ENCODE results near the gene YPEL1. TPM values are rescaled to one million over a fixed set of nuclear protein-coding genes. Genes with fewer than 3 reads are reported as not detected.

YPEL1 gene, protein sequence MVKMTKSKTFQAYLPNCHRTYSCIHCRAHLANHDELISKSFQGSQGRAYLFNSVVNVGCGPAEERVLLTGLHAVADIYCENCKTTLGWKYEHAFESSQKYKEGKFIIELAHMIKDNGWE
- total RNA-seq (14.9 and 17.3 TPM in 2 replicates), polyA plus RNA-seq (17.0 and 24.2 TPM in 2 replicates), polyA minus RNA-seq (9.0 and 16.2 TPM in 2 replicates)
- total RNA-seq (2013), result 18.0 TPM

- peak within 1 kb of the TSS; percentile 89 for H3K4me2 ChIP-seq (replicated peaks; ENCODE audit: low read depth, low read length, poor library complexity, severe bottlenecking)
- no peak for TF ChIP-seq EZH2 (IDR thresholded peaks at IDR 0.05; ENCODE audit: borderline replicate concordance, insufficient read depth, low read depth, low read length, poor library complexity, severe bottlenecking)
- TF ChIP-seq, protein P1, sequence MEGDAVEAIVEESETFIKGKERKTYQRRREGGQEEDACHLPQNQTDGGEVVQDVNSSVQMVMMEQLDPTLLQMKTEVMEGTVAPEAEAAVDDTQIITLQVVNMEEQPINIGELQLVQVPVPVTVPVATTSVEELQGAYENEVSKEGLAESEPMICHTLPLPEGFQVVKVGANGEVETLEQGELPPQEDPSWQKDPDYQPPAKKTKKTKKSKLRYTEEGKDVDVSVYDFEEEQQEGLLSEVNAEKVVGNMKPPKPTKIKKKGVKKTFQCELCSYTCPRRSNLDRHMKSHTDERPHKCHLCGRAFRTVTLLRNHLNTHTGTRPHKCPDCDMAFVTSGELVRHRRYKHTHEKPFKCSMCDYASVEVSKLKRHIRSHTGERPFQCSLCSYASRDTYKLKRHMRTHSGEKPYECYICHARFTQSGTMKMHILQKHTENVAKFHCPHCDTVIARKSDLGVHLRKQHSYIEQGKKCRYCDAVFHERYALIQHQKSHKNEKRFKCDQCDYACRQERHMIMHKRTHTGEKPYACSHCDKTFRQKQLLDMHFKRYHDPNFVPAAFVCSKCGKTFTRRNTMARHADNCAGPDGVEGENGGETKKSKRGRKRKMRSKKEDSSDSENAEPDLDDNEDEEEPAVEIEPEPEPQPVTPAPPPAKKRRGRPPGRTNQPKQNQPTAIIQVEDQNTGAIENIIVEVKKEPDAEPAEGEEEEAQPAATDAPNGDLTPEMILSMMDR (IDR thresholded peaks at IDR 0.05), result no peak
- H3K27me3 ChIP-seq (replicated peaks in 1 of 4; ENCODE audit: control extremely low read depth in 1 of 4, control insufficient read depth in 3 of 4, insufficient read depth in 4 of 4, low read length in 3 of 4), result no peaks in the 10 kb centered on the region
- peaks cover 21 to 47% of the 10 kb centered on the region in 2 donors for H3K4me1 ChIP-seq (ENCODE audit: control insufficient read depth in 2 of 2, insufficient read depth in 2 of 2, low read length in 2 of 2)
- H3K36me3 ChIP-seq (replicated peaks in 1 of 2; ENCODE audit: control extremely low read depth in 1 of 2, control insufficient read depth in 1 of 2, extremely low read depth in 1 of 2, insufficient read depth in 2 of 2, low read length in 1 of 2), result peaks cover 0 to 8% of the 10 kb centered on the region in 2 experiments
- H3K27ac ChIP-seq (ENCODE audit: low read length in 2 of 2), result peak within 1 kb of the TSS; percentile 93 to 94
- H4K20me1 ChIP-seq (ENCODE audit: control insufficient read depth, insufficient read depth, low read length, poor library complexity, severe bottlenecking), result peaks cover 15% of the 10 kb centered on the region
- ChIA-PET CTCF (interaction anchor here (1.0 to 1.4 kb wide), 3 partner anchors 201 to 217 kb away, joined by 3 to 5 read pairs (median 4); partner anchors contain the start of gene PPM1F), POLR2A (interaction anchor here (0.7 to 1.3 kb wide), 5 partner anchors 9 to 1502 kb away, joined by 3 to 6 read pairs (median 3); no protein-coding TSS in a partner anchor)
- Mint-ChIP-seq H3K4me1 (peaks cover 40% of the 10 kb centered on the region), H3K27ac (peak within 1 kb of the TSS; percentile 97), H3K4me3 (peak within 1 kb of the TSS; percentile 88), H3K27me3 (no peaks in the 10 kb centered on the region), H3K9me3 (ENCODE audit: insufficient read depth) (no peaks in the 10 kb centered on the region)
- H3K9ac ChIP-seq (ENCODE audit: low read length), result peak within 1 kb of the TSS; percentile 86
- H3K79me2 ChIP-seq (ENCODE audit: control insufficient read depth, insufficient read depth, low read length), result peaks cover 43% of the 10 kb centered on the region
- no peaks in the 10 kb centered on the region for H3K9me3 ChIP-seq (ENCODE audit: control extremely low read depth in 1 of 3, control insufficient read depth in 2 of 3, insufficient read depth in 1 of 3, low read length in 2 of 3)
- WGBS (ENCODE audit: insufficient coverage), result under 1% methylated on average over 93 of the region's 102 CpGs
- H2AFZ ChIP-seq (ENCODE audit: insufficient read depth, low read depth, low read length, poor library complexity, severe bottlenecking), result peak within 1 kb of the TSS; percentile 82
- intact Hi-C loops (cut with micrococcal nuclease), result loop anchor here (1.0 to 5.0 kb wide), 7 partner anchors 23 to 878 kb away; partner anchors contain the start of genes PI4KA, PPIL2, PPM1F and SNAP29
- DNase-seq (peak; percentile 98), ATAC-seq (ENCODE audit: low read depth) (peak; percentile 86)
- H3K4me3 ChIP-seq (ENCODE audit: control extremely low read depth in 1 of 5, extremely low read depth in 1 of 5, insufficient read depth in 1 of 5, low read depth in 2 of 5, low read length in 4 of 5), result peak within 1 kb of the TSS; percentile 76 to 94 (median 93)
Measured at GRCh38 chr22:21735200-21736083, at the start of gene YPEL1. Gene YPEL1, minus strand, starts transcription at chr22:21735794. Its CDS starts 25,050 bp downstream, at chr22:21710744.

Data from B cell (primary cell).